Upper lobe of left lung (tissue), 6 donors: Measurements from ENCODE around the gene SERPINA1. TPM values are rescaled to one million over a fixed set of nuclear protein-coding genes. Genes with fewer than 3 reads are reported as not detected.

Experiments
- ATAC-seq, 2 donors: fragments of 200-7000 bp; cut with Tn5 transposase; one replicate each; pipeline ENCODE4 v1.9.1; 2022; ENCODE audit warnings: mild to moderate bottlenecking in 2 of 2, moderate library complexity in 2 of 2; ENCODE audit not compliant: low FRiP score in 2 of 2
- DNase-seq, 2 donors: peaks; one replicate each; pipeline ENCODE4 v3.0.0-alpha.2; 2019 to 2020
- H3K27ac ChIP-seq, 4 donors: fragments of 200-600 bp; sonication (generic); one replicate each; pipeline ENCODE4 v1.5.1; 2016 to 2019
- H3K27me3 ChIP-seq, 4 donors: fragments of 200-600 bp; sonication (generic); one replicate each; pipeline ENCODE4 v1.5.1; 2017 to 2019
- H3K36me3 ChIP-seq, 4 donors: fragments of 200-600 bp; sonication (generic); one replicate each; pipeline ENCODE4 v1.5.1; 2016 to 2019
- H3K4me1 ChIP-seq, 4 donors: fragments of 200-600 bp; sonication (generic); one replicate each; pipeline ENCODE4 v1.5.1; 2018 to 2019
- H3K4me3 ChIP-seq, 4 donors: fragments of 200-600 bp; sonication (generic); one replicate each; pipeline ENCODE4 v1.5.1; 2017 to 2019; ENCODE audit warnings: mild to moderate bottlenecking in 2 of 4, moderate library complexity in 1 of 4
- H3K9me3 ChIP-seq, 4 donors: fragments of 200-600 bp; sonication (generic); one replicate each; pipeline ENCODE4 v1.5.1; 2018 to 2019
- CTCF ChIP-seq, 6 experiments: fragments of 450-650 bp in 4 of 6; fragments of 200-600 bp in 2 of 6; sonication (generic) in 2 of 6; IDR thresholded peaks; one replicate each; pipeline ENCODE4 v1.5.1; 2016 to 2019; ENCODE audit warnings: antibody characterized with exemption in 6 of 6
- EP300 ChIP-seq, 4 donors: sonication (generic); formaldehyde crosslinking; IDR thresholded peaks; one replicate each; pipeline ENCODE4 v1.5.1; 2017; ENCODE audit warnings: antibody characterized with exemption in 4 of 4, control low read depth in 2 of 4
- POLR2A ChIP-seq, 4 donors: fragments of 450-650 bp; IDR thresholded peaks; one replicate each; pipeline ENCODE4 v1.5.1; 2016 to 2017; ENCODE audit warnings: antibody characterized with exemption in 4 of 4, mild to moderate bottlenecking in 2 of 4
- POLR2AphosphoS5 ChIP-seq, 2 donors: sonication (generic); formaldehyde crosslinking; IDR thresholded peaks; one replicate each; pipeline ENCODE4 v1.5.1; 2017; ENCODE audit warnings: antibody characterized with exemption in 2 of 2
- WGBS, 2 donors: methylation state at CpG; one replicate each; pipeline ENCODE4 v1.1.5; 2017 to 2018; 5-methylcytosine and 5-hydroxymethylcytosine counted together
- total RNA-seq, 6 donors: library from RNA; depleted of rRNA in 4 of 6; stranded (reverse); fragments of >200 nt in 4 of 6; gene quantifications; one replicate each; pipeline versions ENCODE4 v1.1.0 to v1.2.1, GENCODE V29; 2016 to 2021
- donor health status: DM: no; HTN: no; CAD: no; lungs with moderate emphysema.
- donor health status: DM: no; HTN: yes; CAD: no; lungs with severe emphysema.

The SERPINA1 gene
- total RNA-seq, 6 donors from 2014 or later: 205 to 1,050 (median 637) TPM

GRCh38 chr14:94381149-94382030 lies 7.0 kb downstream of the SERPINA1 start:
- Histone ChIP-seq H3K9me3 (no peaks in the 10 kb centered on the region), H3K4me3 (no peak overlapping the region), H3K27me3 (no peaks in the 10 kb centered on the region), H3K4me1 (peaks cover 0 to 22% (median 18%) of the 10 kb centered on the region in 4 donors), H3K36me3 (peaks cover 3 to 43% (median 24%) of the 10 kb centered on the region in 4 donors), H3K27ac (no peak overlapping the region)
- no peak for ATAC-seq
- 70 to 77% methylated on average over 7 of the region's 7 CpGs for WGBS, 2 donors
- no peak for DNase-seq
- TF ChIP-seq CTCF (IDR thresholded peaks at IDR 0.05) (no peak), EP300 (IDR thresholded peaks at IDR 0.05) (no peak), POLR2AphosphoS5 (IDR thresholded peaks at IDR 0.05) (no peak), POLR2A (IDR thresholded peaks at IDR 0.05) (no peak)

GRCh38 chr14:94380225-94381148 lies 7.9 kb downstream of the SERPINA1 start:
- DNase-seq (no peak), ATAC-seq (no peak)
- Histone ChIP-seq H3K36me3 (peaks cover 3 to 43% (median 24%) of the 10 kb centered on the region in 4 donors), H3K9me3 (no peaks in the 10 kb centered on the region), H3K27me3 (no peaks in the 10 kb centered on the region), H3K4me3 (no peak overlapping the region), H3K4me1 (peaks cover 0 to 17% (median 14%) of the 10 kb centered on the region in 4 donors), H3K27ac (no peak overlapping the region)
- no peak for TF ChIP-seq POLR2AphosphoS5 (IDR thresholded peaks at IDR 0.05)
- 78 to 81% methylated on average over 14 to 16 of the region's 16 CpGs for WGBS, 2 donors

- Histone ChIP-seq H3K36me3 (peaks cover 3 to 43% (median 24%) of the 10 kb centered on the region in 4 donors), H3K4me1 (peaks cover 0 to 7% (median 5%) of the 10 kb centered on the region in 4 donors), H3K27me3 (no peaks in the 10 kb centered on the region), H3K27ac (no peak overlapping the region), H3K4me3 (no peak overlapping the region), H3K9me3 (no peaks in the 10 kb centered on the region)
- ATAC-seq: no peak
- DNase-seq: no peak
- TF ChIP-seq CTCF (IDR thresholded peaks at IDR 0.05) (no peak), EP300 (IDR thresholded peaks at IDR 0.05) (no peak), POLR2AphosphoS5 (IDR thresholded peaks at IDR 0.05) (no peak), POLR2A (IDR thresholded peaks at IDR 0.05) (no peak)
- 69 to 72% methylated on average over 16 of the region's 16 CpGs for WGBS, 2 donors
These were observed 8.8 kb downstream of the SERPINA1 start for GRCh38 chr14:94379291-94380224.

- H3K36me3 ChIP-seq: peaks cover 3 to 43% (median 24%) of the 10 kb centered on the region in 4 donors
- WGBS, 2 donors: 70 to 80% methylated on average over 17 of the region's 17 CpGs
- ATAC-seq: no peak
- peaks cover 0 to 3% (median 0%) of the 10 kb centered on the region in 4 donors for H3K4me1 ChIP-seq
- no peak for TF ChIP-seq CTCF (IDR thresholded peaks at IDR 0.05)
- no peak for TF ChIP-seq POLR2AphosphoS5 (IDR thresholded peaks at IDR 0.05)
- no peak for TF ChIP-seq POLR2A (IDR thresholded peaks at IDR 0.05)
- TF ChIP-seq EP300 (IDR thresholded peaks at IDR 0.05): no peak
- no peak for DNase-seq
- no peak overlapping the region for H3K27ac ChIP-seq
- no peaks in the 10 kb centered on the region for H3K9me3 ChIP-seq
- H3K4me3 ChIP-seq: no peak overlapping the region
- H3K27me3 ChIP-seq: no peaks in the 10 kb centered on the region
These were observed 9.7 kb downstream of the SERPINA1 start for GRCh38 chr14:94378527-94379290.
